ENCODE results near the gene RTKN. TPM values are rescaled to one million over a fixed set of nuclear protein-coding genes. Genes with fewer than 3 reads are reported as not detected.

Gene RTKN
- total RNA-seq, 1 experiment from 2014 or later, result 87.1 TPM

DNA sequence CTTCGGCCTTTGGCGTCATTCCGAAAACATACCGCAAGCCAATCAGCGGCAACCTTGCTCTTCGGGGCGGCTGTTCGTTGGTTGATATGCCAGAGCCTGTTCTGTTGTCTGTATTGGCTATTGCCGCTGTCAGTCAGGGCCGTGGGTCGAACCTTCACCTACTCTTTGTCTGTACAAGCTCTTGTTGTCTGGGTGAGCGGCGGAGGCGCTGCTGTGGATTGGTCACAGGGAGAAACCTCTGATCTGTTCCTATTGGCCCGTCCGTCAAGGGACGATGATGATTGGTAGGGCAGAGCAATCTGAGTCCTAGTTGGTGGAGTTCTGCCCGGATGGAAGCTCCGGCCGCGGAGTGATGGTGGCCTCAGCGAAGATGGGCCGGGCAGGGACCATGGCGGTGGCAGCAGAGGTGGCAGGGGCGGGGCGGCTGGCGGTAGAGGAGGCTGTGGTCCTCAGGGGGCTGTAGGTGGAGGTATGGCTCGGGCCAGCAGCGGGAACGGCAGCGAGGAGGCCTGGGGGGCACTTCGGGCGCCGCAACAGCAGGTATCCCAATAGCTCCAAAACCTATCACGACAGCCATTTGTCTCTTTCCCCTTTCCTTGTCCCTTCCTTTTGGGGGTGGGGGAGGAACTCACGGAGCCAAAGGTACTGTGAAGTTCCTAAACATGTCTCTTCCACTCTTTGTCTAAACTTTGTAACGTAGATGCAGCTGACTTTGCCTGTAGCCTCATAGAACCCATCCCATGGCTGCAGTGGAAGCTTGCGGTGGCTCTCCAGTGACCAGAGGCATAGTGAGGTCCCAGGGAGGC is 16.6 kb upstream of the RTKN start, which contains the start of gene WBP1:
Gene WBP1 (plus strand): TSS at position 307 of the 806 bp plus-strand sequence. CDS start 165 bp downstream, at position 472.
- H3K27ac ChIP-seq (ENCODE audit: insufficient read length, low read depth, low read length), result peak within 1 kb of the TSS; percentile 80
- Mint-ChIP-seq H3K36me3 (ENCODE audit: insufficient read depth in 1 of 3, low read depth in 3 of 3) (peaks cover 10 to 29% (median 28%) of the 10 kb centered on the region in 3 experiments; a peak in 6 of 7 replicates), H3K9me3 (no peaks in the 10 kb centered on the region), H3K4me3 (peak within 1 kb of the TSS; percentile 96 to 97), H3K4me1 (peaks cover 27 to 36% of the 10 kb centered on the region in 2 experiments), H3K27me3 (ENCODE audit: low read depth) (no peaks in the 10 kb centered on the region), H3K27ac (peak within 1 kb of the TSS; percentile 98 to 99 (median 99))
- peaks cover 2% of the 10 kb centered on the region; the same call in 1 of the 2 replicates for H3K4me1 ChIP-seq (ENCODE audit: insufficient read depth, low read length)
- no peaks in the 10 kb centered on the region for H3K27me3 ChIP-seq (ENCODE audit: insufficient read depth, low read length)
- H3K79me2 ChIP-seq (ENCODE audit: insufficient read depth, low read length), result no peaks in the 10 kb centered on the region
- no peak within 1 kb of the TSS for H2AFZ ChIP-seq (ENCODE audit: low read length)
- no peak within 1 kb of the TSS; the same call in 1 of the 2 replicates for H3K4ac ChIP-seq (ENCODE audit: low read depth, low read length)
- no peak within 1 kb of the TSS for H4K91ac ChIP-seq (ENCODE audit: insufficient read length, low read depth, low read length)
- H2AK5ac ChIP-seq (ENCODE audit: insufficient read length, low read length), result no peak within 1 kb of the TSS
- peaks cover 18% of the 10 kb centered on the region for H3K23me2 ChIP-seq (ENCODE audit: insufficient read length, low read depth, low read length, poor library complexity, severe bottlenecking)
- H3K14ac ChIP-seq (ENCODE audit: insufficient read depth, low read length), result peak within 1 kb of the TSS; percentile 96
- peak; percentile 100 for DNase-seq
- no peaks in the 10 kb centered on the region for H3K9me3 ChIP-seq (ENCODE audit: control insufficient read depth, low read depth, low read length)
- H2BK20ac ChIP-seq (ENCODE audit: low read depth, low read length, poor library complexity, severe bottlenecking), result no peak within 1 kb of the TSS
- H2BK15ac ChIP-seq (ENCODE audit: low read depth, low read length), result no peak within 1 kb of the TSS; the same call in 1 of the 2 replicates
- H4K5ac ChIP-seq (ENCODE audit: insufficient read length, low read depth, low read length), result no peak within 1 kb of the TSS
- peak within 1 kb of the TSS; percentile 91 for H3K18ac ChIP-seq (ENCODE audit: insufficient read length, low read depth, low read length)
- peak within 1 kb of the TSS; percentile 92 for H3K9ac ChIP-seq (ENCODE audit: extremely low read depth, insufficient read length, low read length)
- no peak within 1 kb of the TSS for H3K56ac ChIP-seq (ENCODE audit: insufficient read length, low read depth, low read length)
- no peak within 1 kb of the TSS for H4K8ac ChIP-seq (replicated peaks; ENCODE audit: insufficient read length, low read depth, low read length)
- peak within 1 kb of the TSS; percentile 78 for H2BK120ac ChIP-seq (ENCODE audit: low read depth, low read length, poor library complexity, severe bottlenecking)
- H2BK5ac ChIP-seq (ENCODE audit: insufficient read length, low read length), result no peak within 1 kb of the TSS
- no peaks in the 10 kb centered on the region for H3K79me1 ChIP-seq (ENCODE audit: insufficient read depth, low read depth, low read length, poor library complexity, severe bottlenecking)
- no peak within 1 kb of the TSS for H3K23ac ChIP-seq (ENCODE audit: insufficient read length, low read depth, low read length)
- peak within 1 kb of the TSS; percentile 97 for H3K4me2 ChIP-seq (ENCODE audit: insufficient read depth, insufficient read length, low read length)
- no peak within 1 kb of the TSS for H3T11ph ChIP-seq (ENCODE audit: low read length)
- no CpG with 5 or more reads among the region's 38 CpGs for WGBS (ENCODE audit: extremely low coverage, insufficient read length, low lambda C conversion rate)
- TF ChIP-seq, protein P1, sequence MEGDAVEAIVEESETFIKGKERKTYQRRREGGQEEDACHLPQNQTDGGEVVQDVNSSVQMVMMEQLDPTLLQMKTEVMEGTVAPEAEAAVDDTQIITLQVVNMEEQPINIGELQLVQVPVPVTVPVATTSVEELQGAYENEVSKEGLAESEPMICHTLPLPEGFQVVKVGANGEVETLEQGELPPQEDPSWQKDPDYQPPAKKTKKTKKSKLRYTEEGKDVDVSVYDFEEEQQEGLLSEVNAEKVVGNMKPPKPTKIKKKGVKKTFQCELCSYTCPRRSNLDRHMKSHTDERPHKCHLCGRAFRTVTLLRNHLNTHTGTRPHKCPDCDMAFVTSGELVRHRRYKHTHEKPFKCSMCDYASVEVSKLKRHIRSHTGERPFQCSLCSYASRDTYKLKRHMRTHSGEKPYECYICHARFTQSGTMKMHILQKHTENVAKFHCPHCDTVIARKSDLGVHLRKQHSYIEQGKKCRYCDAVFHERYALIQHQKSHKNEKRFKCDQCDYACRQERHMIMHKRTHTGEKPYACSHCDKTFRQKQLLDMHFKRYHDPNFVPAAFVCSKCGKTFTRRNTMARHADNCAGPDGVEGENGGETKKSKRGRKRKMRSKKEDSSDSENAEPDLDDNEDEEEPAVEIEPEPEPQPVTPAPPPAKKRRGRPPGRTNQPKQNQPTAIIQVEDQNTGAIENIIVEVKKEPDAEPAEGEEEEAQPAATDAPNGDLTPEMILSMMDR (conservative IDR thresholded peaks at IDR 0.05), result no peak
- peaks cover 2% of the 10 kb centered on the region for H4K20me1 ChIP-seq (ENCODE audit: control insufficient read depth, insufficient read depth, insufficient read length)
- no peak within 1 kb of the TSS for H2BK12ac ChIP-seq (ENCODE audit: insufficient read length, low read depth, low read length)
